Fibroblast of pulmonary artery (primary cell): Measurements from ENCODE around the gene PASK.
"Not testable (repeated sequence)": the region's sequence is repeated elsewhere in the genome, so short reads cannot be mapped to it uniquely, and the experiment has no call there.

Experiments
- DNase-seq: peaks from one replicate; pipeline ENCODE4 v3.0.0-alpha.2; 2010; ENCODE audit warnings: low read depth
- H3K4me3 ChIP-seq: replicated peaks from 2 replicates; pipeline ENCODE4 v1.5.1; 2011; ENCODE audit warnings: low read depth, mild to moderate bottlenecking, control low read depth, low read length, moderate library complexity
- CTCF ChIP-seq: IDR thresholded peaks from 2 replicates; pipeline ENCODE4 v1.5.1; 2011; ENCODE audit warnings: mild to moderate bottlenecking, control low read depth, low read length, inconsistent platforms; ENCODE audit errors: missing control alignments

The PASK gene

DNA sequence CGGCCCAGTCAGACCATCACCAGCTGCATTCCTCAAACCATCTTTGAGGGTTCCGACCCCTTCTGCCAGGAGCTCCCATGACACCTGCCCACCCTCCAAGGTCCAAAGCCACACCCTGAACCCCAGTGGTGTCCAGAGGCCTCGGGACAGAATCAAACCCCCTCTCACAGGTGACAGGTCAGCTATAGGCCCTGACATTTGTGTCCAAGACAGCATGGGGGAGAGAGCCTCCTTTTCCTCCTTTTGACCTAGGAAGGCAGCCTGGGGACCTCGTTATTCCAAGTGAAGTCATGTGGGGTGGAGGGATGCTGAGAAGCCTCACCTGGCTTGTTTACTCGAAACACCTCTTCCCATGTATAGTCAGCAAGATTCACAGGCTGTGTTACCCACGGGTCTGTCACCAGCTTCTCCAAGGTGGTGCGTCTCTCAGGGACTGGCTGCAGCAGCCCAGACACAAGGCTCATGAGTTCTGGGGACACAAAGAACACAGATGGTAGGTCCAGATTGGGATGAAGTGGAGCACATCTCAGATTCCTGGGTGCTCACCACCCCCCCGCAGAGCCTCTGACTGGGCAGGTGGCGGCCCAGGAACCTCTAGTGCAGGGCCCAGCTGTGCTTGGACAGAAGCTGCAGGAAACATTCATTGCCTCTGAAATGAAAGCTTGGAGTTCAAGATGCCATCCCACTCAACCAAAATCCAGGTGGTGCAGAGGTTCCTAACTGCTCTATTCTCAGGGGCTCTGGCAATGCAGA, 42.1 kb downstream of the PASK start:
- DNase-seq, result no peak
- TF ChIP-seq CTCF, result no peak
- no peak overlapping the region for H3K4me3 ChIP-seq

- H3K4me3 ChIP-seq, result no peak overlapping the region
- TF ChIP-seq CTCF, result no peak
- no peak for DNase-seq
Observed at GRCh38 chr2:241105641-241106040, 43.6 kb downstream of the PASK start.

DNA sequence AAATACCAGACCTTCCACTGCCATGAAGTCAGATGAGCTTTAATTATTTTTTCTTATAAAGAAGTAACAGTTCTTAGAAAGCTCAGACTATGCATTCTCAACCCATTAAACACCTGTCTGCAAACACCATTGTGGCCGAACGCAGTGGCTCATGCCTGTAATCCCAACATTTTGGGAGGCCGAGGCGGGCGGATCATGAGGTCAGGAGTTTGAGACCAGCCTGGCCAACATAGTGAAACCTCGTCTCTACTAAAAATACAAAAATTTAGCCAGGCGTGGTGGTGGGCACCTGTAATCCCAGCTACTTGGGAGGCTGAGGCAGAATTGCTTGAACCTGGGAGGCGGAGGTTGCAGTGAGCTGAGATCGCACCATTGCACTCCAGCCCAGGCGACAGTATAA, 44.7 kb downstream of the PASK start:
- H3K4me3 ChIP-seq, DNase-seq: not testable (repeated sequence)

- H3K4me3 ChIP-seq, result peak overlapping the region; percentile 93
- no peak for TF ChIP-seq CTCF
Observed at GRCh38 chr2:241103176-241103595, 46.1 kb downstream of the PASK start.

GRCh38 chr2:241102239-241102803, 47.0 kb downstream of the PASK start, which contains the start of gene MTERF4:
TSS of gene MTERF4 (minus strand) at chr2:241102287. CDS start at chr2:241102273, 14 bp downstream.
- peak within 1 kb of the TSS; percentile 93 for H3K4me3 ChIP-seq
- TF ChIP-seq CTCF, result no peak
- peak; percentile 82 for DNase-seq

More at GRCh38 chr2:241103176-241103595, 46.1 kb downstream of the PASK start:
- DNase-seq, result no peak

- no peak for DNase-seq
- H3K4me3 ChIP-seq, result no peak overlapping the region
- TF ChIP-seq CTCF, result no peak
Observed at GRCh38 chr2:241099246-241099645, 50.0 kb downstream of the PASK start.

DNA sequence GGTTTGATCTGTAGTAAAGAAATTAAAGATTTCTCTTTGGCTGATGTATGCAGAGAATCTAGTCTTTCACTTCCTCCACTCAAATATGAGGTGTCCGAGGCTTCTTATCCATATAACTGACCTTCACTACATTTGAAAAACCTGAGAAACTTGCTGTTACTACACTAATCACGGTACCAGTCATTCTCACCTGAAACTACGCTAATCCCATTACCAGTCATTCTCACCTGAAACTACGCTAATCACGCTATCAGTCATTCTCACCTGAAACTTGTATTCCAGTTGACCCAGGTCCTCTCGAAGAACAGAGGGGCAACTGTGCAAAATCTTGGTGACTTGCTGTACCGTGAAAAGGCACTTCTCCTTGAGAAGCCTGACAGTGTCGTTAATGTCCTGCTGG, 52.3 kb downstream of the PASK start:
- DNase-seq, result no peak
- TF ChIP-seq CTCF, result no peak
- no peak overlapping the region for H3K4me3 ChIP-seq
